ENCODE results near the gene AKR1D1.

AKR1D1 gene

GRCh38 chr7:138166681-138167080 is 90.4 kb downstream of the AKR1D1 start:
- DNase-seq (ENCODE audit: low read depth) = no peak

DNA sequence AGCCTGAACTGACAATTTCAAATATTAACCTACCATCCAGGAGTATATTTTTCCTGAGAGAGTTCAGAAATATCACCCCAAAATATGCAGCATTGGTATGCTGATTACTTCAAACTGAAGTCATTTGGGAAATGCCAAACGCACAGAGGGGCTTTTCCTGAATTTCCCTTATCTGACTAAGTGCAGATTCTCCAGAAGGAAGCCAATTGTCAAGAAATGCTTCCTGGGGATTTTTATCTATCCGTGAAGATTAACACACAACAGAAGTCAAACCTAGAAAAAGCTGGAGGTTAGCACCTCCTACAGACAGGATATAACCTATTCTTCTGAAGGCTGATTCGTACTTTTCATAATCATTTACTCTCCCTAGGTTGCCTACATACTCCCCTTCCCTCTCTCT is 91.0 kb downstream of the AKR1D1 start:
- no peak for DNase-seq (ENCODE audit: low read depth)

DNA sequence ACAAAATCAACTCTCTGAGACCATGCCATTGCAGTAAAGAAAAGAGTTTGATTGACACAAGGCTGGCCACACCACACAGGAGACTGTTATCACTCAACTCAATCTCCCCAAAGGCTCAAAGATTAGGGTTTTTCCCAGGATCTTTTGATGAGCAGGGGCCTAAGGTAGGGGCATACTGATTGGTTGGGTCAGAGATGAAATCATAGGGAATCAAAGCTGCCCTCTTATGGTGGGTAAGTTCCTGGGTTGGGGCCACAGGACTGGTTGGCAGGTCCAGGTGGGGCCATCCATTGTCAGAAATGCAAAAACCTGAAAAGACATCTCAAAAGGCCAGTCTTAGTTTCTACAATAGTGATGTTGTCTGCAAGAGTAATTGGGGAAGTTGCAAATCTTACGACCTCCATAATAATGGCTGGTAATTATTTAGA is 91.6 kb downstream of the AKR1D1 start:
- no peak for DNase-seq (ENCODE audit: low read depth)
